Ovary (tissue), 9 donors: ENCODE data around the gene ARHGEF4. TPM values are rescaled to one million over a fixed set of nuclear protein-coding genes. Genes with fewer than 3 reads are reported as not detected.

Experiments
- DNase-seq, 5 donors: peaks; one replicate each; pipeline ENCODE4 v3.0.0-alpha.2; 2019 to 2020
- H3K27ac ChIP-seq, 2 donors: fragments of 200-600 bp; one replicate each; pipeline versions ENCODE4 v1.5.1 to v1.8.0; 2019 to 2022
- H3K27me3 ChIP-seq: fragments of 200-600 bp; one replicate; pipeline ENCODE4 v1.8.0; 2022
- H3K36me3 ChIP-seq: fragments of 200-600 bp; sonication (generic); one replicate; pipeline ENCODE4 v1.5.1; 2019
- H3K4me1 ChIP-seq: one replicate; pipeline ENCODE4 v1.8.1; 2013; ENCODE audit warnings: mild to moderate bottlenecking, moderate library complexity; ENCODE audit not compliant: insufficient read depth
- H3K4me3 ChIP-seq: fragments of 200-600 bp; sonication (generic); one replicate; pipeline ENCODE4 v1.5.1; 2017
- H3K9me3 ChIP-seq, 2 donors: fragments of 200-600 bp in 1 of 2; sonication (generic) in 1 of 2; one replicate each; pipeline versions ENCODE4 v1.5.1 to v1.8.1; 2013 to 2019; ENCODE audit warnings: mild to moderate bottlenecking in 1 of 2, moderate library complexity in 1 of 2
- EP300 ChIP-seq: sonication (generic); formaldehyde crosslinking; IDR thresholded peaks from one replicate; pipeline ENCODE4 v1.6.1; 2017; ENCODE audit warnings: antibody characterized with exemption
- POLR2A ChIP-seq: fragments of 450-650 bp; IDR thresholded peaks from one replicate; pipeline ENCODE4 v1.6.1; 2017; ENCODE audit warnings: antibody characterized with exemption, mild to moderate bottlenecking, moderate library complexity
- WGBS, 3 donors: extraction: QIAGEN DNeasy Blood & Tissue Kit in 1 of 3; methylation state at CpG; one replicate each; pipeline versions ENCODE4 v1.1.5 to v1.1.7; 2013 to 2017; 5-methylcytosine and 5-hydroxymethylcytosine counted together
- intact Hi-C, 4 donors: fragments of 100-400 bp; cut with DNase I; formaldehyde crosslinking; loops; one replicate each; pipeline versions ENCODE4 v1.11.0 to v1.15.1; 2022 to 2023
- polyA plus RNA-seq, 2 donors: library from polyadenylated mRNA; stranded (reverse); fragments of 200-250 nt in 1 of 2; fragments of 350-450 nt in 1 of 2; fragmentation: Illumina TruSeq in 1 of 2; extraction: RNeasy Lipid Tissue Mini Kit (QIAGEN cat#74804) in 1 of 2; gene quantifications; one replicate each; pipeline ENCODE4 v1.2.3, GENCODE V29; 2013 to 2014
- total RNA-seq, 7 donors: library from RNA; depleted of rRNA in 2 of 7; stranded (reverse); fragments of >200 nt in 2 of 7; fragmentation: NEBNext Ultra II Directional in 3 of 7; extraction: Animal tissue kit (Norgen Biotek cat#: 25700) in 3 of 7; gene quantifications; one replicate each; pipeline versions ENCODE4 v1.1.0 to v1.2.4, GENCODE V29; 2016 to 2023
- TF ChIP-seq, protein P1 (sequence below), 3 donors: fragments of 450-650 bp in 2 of 3; fragments of 200-600 bp in 1 of 3; IDR thresholded peaks; one replicate each; pipeline versions ENCODE4 v1.5.1 to v1.8.0; 2016 to 2022; ENCODE audit warnings: antibody characterized with exemption in 3 of 3, mild to moderate bottlenecking in 1 of 3
- donor health status: DM: no; HTN: no; CAD: no; lungs with moderate emphysema.
- donor health status: DM: no; HTN: no; CAD: no.
- donor health status: Bipolar disorder and iron deficiency.
- donor health status: DM: yes; HTN: yes; CAD: no.
- donor health status: DM: no; HTN: no; CAD: no.
- donor health status: DM: yes; HTN: yes; CAD: no.

ARHGEF4 gene
- total and polyA plus RNA-seq, 9 donors: 8.6 to 27.4 (median 18.0) TPM

DNA sequence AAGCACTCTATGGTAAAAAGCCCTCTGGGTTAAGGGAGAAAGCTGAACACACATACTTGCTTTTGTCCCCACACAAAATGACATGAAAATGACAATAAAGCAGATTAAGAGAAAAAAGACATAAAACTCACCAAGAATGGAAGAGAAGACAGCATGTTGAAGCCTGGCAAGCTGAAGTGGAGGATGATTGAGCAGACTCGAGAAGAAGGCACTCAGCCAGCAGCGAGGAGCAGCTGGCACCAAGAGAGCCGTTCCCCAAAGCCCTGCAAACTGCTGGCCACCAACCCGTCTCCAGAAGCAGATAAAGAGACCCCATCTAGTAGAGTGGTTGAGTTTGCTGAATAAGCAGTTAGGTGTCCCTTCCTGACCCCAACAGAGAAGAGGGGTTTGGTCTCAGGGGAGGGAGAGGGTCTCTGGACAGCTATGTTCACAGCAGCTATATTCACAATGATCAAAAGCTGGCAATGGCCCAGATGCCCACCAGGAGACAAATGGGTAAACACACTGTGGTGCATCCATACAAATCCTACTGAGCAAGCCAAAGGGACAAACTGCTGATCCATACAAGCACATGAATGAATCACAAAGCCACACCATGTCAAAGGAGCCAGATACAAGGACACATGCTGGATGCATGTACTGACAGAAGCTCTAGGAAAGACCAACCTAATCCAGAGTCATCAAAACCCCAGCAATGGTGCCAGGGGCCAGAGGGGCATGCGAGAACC lies 219.7 kb downstream of the ARHGEF4 start:
- Histone ChIP-seq H3K4me1 (peaks cover 20% of the 10 kb centered on the region), H3K27me3 (no peaks in the 10 kb centered on the region), H3K4me3 (no peak overlapping the region), H3K27ac (no peak overlapping the region), H3K36me3 (no peaks in the 10 kb centered on the region), H3K9me3 (no peaks in the 10 kb centered on the region)
- intact Hi-C loops: no loop called here
- 36 to 66% (median 42%) methylated on average over 5 of the region's 5 CpGs for WGBS, 3 donors
- DNase-seq: no peak
- TF ChIP-seq EP300 (no peak), POLR2A (no peak)
- TF ChIP-seq, protein P1, sequence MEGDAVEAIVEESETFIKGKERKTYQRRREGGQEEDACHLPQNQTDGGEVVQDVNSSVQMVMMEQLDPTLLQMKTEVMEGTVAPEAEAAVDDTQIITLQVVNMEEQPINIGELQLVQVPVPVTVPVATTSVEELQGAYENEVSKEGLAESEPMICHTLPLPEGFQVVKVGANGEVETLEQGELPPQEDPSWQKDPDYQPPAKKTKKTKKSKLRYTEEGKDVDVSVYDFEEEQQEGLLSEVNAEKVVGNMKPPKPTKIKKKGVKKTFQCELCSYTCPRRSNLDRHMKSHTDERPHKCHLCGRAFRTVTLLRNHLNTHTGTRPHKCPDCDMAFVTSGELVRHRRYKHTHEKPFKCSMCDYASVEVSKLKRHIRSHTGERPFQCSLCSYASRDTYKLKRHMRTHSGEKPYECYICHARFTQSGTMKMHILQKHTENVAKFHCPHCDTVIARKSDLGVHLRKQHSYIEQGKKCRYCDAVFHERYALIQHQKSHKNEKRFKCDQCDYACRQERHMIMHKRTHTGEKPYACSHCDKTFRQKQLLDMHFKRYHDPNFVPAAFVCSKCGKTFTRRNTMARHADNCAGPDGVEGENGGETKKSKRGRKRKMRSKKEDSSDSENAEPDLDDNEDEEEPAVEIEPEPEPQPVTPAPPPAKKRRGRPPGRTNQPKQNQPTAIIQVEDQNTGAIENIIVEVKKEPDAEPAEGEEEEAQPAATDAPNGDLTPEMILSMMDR (IDR thresholded peaks at IDR 0.05): no peak

DNA sequence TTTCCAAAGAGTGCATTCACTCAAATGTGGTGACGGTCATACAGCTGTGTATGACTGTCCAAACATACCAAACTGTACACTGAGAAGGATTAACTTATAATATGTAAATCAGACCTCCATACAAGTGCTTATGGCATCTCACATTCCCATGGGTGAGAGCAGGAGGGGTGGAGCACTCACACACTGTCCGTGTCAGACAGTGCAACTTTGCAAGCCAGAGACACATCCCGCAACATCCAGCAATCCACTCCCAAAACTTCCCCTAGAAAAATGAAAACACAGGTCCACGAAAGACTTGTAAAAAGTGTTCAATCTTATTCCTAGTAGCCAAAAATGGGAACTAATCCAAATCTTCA lies 220.2 kb downstream of the ARHGEF4 start:
- no peaks in the 10 kb centered on the region for H3K36me3 ChIP-seq
- no peak overlapping the region for H3K4me3 ChIP-seq
- no peak overlapping the region for H3K27ac ChIP-seq
- no peaks in the 10 kb centered on the region for H3K27me3 ChIP-seq
- TF ChIP-seq, protein P1 (IDR thresholded peaks at IDR 0.05): no peak
- no peak for TF ChIP-seq EP300
- no peak for TF ChIP-seq POLR2A
- DNase-seq: no peak
- WGBS, 3 donors: 48 to 61% (median 48%) methylated on average over 4 of the region's 4 CpGs
- H3K9me3 ChIP-seq: no peaks in the 10 kb centered on the region
- intact Hi-C loops: no loop called here
- peaks cover 24% of the 10 kb centered on the region for H3K4me1 ChIP-seq

DNA sequence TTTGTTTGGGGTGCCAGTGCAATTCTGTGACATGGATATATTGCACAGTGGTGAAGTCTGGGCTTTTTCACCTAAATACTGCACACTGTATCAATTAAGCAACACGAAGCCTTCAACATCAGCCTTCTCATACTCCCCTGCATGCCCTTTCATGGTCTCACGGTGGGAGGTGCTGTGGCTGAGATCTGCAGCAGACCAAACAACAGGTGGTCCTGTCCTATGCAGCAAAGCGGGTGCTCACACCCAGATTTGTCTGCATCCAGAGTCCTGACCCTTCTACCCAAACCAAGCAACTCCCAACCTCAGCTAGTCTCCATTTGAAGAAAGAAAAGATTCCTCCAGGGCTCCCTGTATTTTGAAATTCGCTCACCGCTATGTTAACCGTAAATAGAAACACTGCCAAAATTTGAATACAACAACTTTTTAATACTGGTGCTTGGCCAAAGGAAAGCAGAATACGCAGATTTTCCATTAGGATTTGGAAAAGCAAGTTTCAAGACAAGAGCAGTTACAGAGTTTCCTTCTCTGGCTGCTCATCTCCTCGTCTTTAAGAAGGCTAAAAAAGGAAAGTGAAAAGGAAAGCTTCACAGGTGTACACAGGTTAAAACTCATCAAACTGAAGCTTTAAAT lies 221.6 kb downstream of the ARHGEF4 start:
- intact Hi-C loops: no loop called here
- Histone ChIP-seq H3K4me3 (no peak overlapping the region), H3K27ac (peak overlapping the region in 1 of 2 donors; percentile 5), H3K9me3 (no peaks in the 10 kb centered on the region), H3K36me3 (no peaks in the 10 kb centered on the region), H3K4me1 (peaks cover 27% of the 10 kb centered on the region), H3K27me3 (no peaks in the 10 kb centered on the region)
- DNase-seq: no peak
- WGBS, 3 donors: 7 to 25% (median 16%) methylated on average over 8 of the region's 8 CpGs
- TF ChIP-seq POLR2A: no peak
- TF ChIP-seq, protein P1 (IDR thresholded peaks at IDR 0.05): no peak
- no peak for TF ChIP-seq EP300

DNA sequence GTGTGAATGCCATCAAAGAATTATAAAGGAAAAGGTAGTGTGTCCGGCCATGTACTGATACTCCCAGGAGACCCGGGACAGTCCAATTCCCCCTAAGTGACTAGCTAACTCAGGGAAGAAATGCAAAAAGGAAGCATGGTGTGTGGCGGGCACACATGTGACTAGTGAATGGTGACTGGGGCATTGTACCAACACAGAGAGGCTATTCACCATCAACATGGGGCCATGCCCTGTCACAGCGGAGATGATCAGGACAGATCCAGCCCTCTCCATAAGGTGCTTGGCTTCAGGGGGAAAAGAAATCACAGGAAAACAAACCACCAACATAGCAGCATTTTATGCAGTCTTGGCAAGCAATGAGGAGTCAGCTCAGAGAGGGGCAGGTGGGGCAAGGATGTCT lies 222.2 kb downstream of the ARHGEF4 start:
- Histone ChIP-seq H3K4me3 (no peak overlapping the region), H3K27ac (peak overlapping the region in 1 of 2 donors; percentile 5), H3K27me3 (no peaks in the 10 kb centered on the region), H3K36me3 (no peaks in the 10 kb centered on the region), H3K9me3 (no peaks in the 10 kb centered on the region), H3K4me1 (peaks cover 28% of the 10 kb centered on the region)
- WGBS, 3 donors: 68 to 84% (median 75%) methylated on average over 4 of the region's 4 CpGs
- intact Hi-C loops: no loop called here
- DNase-seq: no peak
- TF ChIP-seq, protein P1 (IDR thresholded peaks at IDR 0.05): no peak
- no peak for TF ChIP-seq POLR2A
- no peak for TF ChIP-seq EP300
